ENCODE data around the gene CCDC154.

The CCDC154 gene

DNA sequence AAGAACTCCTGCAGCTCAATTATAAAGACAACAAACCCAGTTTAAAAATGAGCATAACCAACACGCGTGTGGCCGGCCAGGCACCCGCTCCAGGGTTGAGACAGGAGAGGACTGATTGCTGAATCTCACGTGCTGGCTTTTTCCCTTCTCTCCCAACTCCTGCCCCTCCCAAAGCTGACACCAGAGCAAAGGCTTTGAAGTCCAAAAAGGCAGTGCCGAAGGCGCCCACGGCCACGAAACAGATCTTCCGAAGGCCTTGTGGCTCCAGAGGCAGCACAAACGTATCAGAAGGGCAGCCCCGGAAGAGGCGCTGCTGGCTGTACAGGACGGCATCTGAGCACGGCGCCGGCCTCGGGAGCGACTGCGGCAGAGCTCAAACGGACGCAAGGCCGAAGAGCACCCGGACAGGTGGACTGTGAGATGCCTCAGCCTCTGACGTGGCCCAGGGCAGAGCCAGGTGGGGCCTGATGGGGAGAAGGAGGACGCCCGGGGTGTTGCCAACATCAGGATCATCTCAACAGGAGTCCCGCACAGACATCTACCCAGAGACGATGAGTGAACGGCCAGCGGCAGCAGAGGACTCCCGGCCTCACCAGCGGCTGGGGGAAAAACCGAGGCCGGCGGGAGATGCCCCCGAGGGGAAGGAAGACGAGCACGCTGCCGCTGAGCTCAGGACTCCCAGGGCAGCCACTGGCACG lies 20.0 kb upstream of the CCDC154 start:
- H3K27ac Mint-ChIP-seq, result no peak overlapping the region
- H3K36me3 Mint-ChIP-seq, result peaks cover 2% of the 10 kb centered on the region

DNA sequence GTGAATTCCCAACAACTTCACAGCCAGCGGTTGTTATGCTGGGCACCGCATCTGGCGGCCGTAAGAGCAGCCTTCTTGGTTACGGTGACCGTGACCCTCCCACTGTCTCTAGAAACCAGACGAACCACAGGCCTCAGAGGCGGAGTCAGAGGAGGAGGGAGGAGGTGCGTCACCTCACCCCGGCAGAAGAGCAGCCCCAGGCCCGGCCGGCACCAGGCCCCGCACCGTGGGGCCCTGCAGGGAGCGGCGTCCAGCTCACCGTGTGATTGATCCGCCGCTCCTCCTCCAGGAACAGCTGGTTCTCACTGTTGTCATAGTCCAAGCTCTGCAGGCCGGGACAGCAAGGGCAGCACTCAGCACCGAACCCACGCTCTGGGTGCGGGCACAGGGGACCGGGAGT lies 16.8 kb upstream of the CCDC154 start:
- Mint-ChIP-seq H3K27me3 (no peaks in the 10 kb centered on the region), H3K9me3 (no peaks in the 10 kb centered on the region), H3K4me3 (no peak overlapping the region), H3K36me3 (peaks cover 2% of the 10 kb centered on the region), H3K4me1 (no peaks in the 10 kb centered on the region), H3K27ac (no peak overlapping the region)

More for the DNA sequence above, 20.0 kb upstream of the CCDC154 start:
- H3K27me3 Mint-ChIP-seq, result no peaks in the 10 kb centered on the region
- H3K4me1 Mint-ChIP-seq, result peaks cover 4% of the 10 kb centered on the region
- H3K9me3 Mint-ChIP-seq, result no peaks in the 10 kb centered on the region
- H3K4me3 Mint-ChIP-seq, result no peak overlapping the region

DNA sequence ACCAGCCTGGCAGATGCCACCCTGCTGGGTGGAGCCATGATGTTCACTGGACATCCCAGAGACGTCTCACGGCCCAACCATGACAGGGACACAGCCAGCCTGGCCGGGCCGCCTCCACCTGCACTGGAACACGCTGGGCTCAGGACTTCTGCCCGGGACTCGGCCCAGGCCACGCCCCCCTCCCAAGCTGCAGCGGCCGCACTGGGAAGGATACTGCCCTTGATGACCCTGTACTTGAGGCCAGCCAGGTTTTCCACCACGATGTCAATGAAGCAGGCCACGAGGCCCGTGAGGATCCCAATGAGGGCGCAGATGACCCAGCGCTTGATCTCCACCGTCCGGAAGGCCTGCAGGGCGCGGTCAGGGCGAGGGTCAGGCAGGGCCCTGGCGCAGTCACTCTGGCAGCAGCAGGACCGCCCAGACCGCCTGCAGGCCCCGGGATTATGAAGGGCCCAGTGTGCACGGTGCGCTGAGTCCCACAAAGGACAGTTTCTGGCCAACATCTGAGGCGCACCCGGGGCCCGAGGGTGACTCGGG lies 16.3 kb upstream of the CCDC154 start:
- no peaks in the 10 kb centered on the region for H3K4me1 Mint-ChIP-seq
- H3K27me3 Mint-ChIP-seq, result no peaks in the 10 kb centered on the region
- H3K27ac Mint-ChIP-seq, result no peak overlapping the region
- peaks cover 2% of the 10 kb centered on the region for H3K36me3 Mint-ChIP-seq
- H3K9me3 Mint-ChIP-seq, result no peaks in the 10 kb centered on the region
- no peak overlapping the region for H3K4me3 Mint-ChIP-seq

DNA sequence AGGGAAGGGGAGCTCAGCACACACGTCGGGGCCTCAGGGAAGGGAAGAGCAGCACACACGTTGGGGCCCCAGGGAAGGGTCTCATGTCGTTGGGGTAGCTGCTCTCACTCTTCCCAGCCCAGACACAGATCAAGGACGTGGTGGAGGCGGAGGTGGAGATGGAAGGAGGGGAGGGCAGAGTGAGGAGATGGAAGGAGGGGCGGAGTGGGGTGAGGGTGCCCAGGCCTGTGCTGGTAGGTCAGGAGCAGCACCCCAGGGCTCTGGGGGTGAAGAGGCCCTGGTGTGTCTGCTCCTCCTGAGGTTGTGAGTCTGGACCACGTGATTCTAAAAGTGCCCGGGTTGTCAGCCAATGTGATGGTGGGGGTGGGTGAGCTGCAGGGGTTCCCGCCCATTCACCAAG lies 15.6 kb upstream of the CCDC154 start:
- H3K4me3 Mint-ChIP-seq, result no peak overlapping the region
- H3K27ac Mint-ChIP-seq, result no peak overlapping the region
- H3K9me3 Mint-ChIP-seq, result no peaks in the 10 kb centered on the region
- peaks cover 2% of the 10 kb centered on the region for H3K36me3 Mint-ChIP-seq
- H3K27me3 Mint-ChIP-seq, result no peaks in the 10 kb centered on the region
- no peaks in the 10 kb centered on the region for H3K4me1 Mint-ChIP-seq

DNA sequence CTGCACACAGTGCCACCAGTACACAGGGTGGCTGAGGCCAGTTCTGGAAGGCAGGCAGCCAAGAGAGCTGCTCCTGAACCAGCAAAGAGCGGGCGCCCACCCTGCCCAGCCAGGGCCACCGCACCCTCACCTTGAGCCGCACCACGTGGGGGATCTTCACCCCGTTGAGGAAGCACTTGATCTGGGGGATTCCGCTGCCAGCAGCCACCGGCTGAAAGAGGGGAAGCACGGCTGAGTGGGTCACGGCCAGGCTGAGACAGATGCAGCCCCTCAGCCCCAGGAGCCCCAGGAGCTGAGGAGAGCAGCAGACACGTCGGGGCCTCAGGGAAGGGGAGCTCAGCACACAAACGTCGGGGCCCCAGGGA lies 14.6 kb upstream of the CCDC154 start:
- no peak overlapping the region for H3K4me3 Mint-ChIP-seq

DNA sequence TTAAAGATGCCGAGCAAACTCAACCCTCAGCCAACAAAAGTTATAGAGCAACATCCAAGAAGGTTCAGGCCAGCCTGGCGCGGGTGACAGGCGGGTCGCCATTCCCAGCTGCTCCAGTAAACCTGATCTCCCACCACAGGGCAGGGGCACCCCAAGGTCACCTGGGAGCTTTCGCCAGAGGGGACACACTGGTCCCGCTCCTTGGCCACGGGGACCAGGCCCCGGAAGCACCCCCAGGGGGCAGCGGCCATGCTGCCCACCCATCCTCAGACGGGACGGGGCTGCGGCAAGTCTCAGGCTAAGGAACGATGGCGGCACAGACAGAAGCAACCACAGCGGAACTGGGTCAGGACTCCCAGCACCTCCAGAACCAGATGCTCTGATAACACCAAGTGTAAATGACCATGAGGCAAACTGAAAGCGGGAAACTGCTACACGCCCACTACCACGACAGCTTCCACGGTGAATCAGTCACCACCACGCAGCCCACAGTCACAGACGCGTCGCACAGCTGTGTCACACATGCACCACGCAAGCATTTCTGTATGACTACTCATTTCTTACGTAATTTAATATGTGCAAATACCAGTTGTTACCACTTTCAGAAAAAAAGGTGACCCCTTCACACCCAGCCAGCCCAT lies 14.1 kb upstream of the CCDC154 start:
- Mint-ChIP-seq H3K4me3 (no peak overlapping the region), H3K27ac (no peak overlapping the region), H3K4me1 (no peaks in the 10 kb centered on the region), H3K9me3 (no peaks in the 10 kb centered on the region), H3K27me3 (no peaks in the 10 kb centered on the region), H3K36me3 (peaks cover 2% of the 10 kb centered on the region)

More for the DNA sequence above, 14.6 kb upstream of the CCDC154 start:
- H3K27me3 Mint-ChIP-seq, result no peaks in the 10 kb centered on the region
- peaks cover 2% of the 10 kb centered on the region for H3K36me3 Mint-ChIP-seq
- no peaks in the 10 kb centered on the region for H3K4me1 Mint-ChIP-seq
- no peaks in the 10 kb centered on the region for H3K9me3 Mint-ChIP-seq
- no peak overlapping the region for H3K27ac Mint-ChIP-seq

DNA sequence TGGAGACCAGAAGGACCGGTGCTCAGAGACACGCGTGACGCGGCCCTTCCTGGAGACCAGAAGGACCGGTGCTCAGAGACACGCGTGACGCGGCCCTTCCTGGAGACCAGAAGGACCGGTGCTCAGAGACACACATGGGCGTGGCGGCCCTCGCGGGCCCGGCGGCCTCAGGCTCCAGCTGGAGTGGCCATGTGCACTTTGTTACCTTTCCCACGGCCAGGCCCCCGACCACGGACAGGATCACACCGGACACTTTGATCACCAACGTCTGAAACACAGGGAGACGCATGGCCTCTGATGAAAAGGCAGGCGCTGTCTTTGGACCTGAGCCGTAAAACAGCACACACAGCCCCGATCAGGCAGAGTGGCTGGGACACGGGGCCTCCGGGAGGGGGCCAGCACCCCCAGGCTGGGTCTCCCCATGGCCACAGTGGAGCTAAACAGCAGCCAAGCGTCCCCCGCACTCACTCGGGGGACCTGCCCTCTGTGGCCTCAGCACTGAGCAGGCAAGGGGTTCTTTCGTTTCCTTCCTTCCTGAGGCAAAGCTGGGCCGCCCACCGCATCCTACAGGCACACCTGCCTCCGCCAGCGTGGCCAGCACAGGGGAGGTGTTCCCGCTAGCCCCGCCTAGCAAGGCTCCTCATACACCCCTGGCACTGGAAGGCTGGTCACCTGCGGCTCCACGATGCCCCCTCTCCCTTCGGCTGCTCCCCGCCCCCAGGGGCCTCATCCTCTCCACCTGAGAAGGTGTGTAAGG lies 13.3 kb upstream of the CCDC154 start:
- H3K4me1 Mint-ChIP-seq, result no peaks in the 10 kb centered on the region
- no peaks in the 10 kb centered on the region for H3K27me3 Mint-ChIP-seq
- no peak overlapping the region for H3K27ac Mint-ChIP-seq
- peaks cover 2% of the 10 kb centered on the region for H3K36me3 Mint-ChIP-seq
- H3K9me3 Mint-ChIP-seq, result no peaks in the 10 kb centered on the region
- H3K4me3 Mint-ChIP-seq, result no peak overlapping the region

DNA sequence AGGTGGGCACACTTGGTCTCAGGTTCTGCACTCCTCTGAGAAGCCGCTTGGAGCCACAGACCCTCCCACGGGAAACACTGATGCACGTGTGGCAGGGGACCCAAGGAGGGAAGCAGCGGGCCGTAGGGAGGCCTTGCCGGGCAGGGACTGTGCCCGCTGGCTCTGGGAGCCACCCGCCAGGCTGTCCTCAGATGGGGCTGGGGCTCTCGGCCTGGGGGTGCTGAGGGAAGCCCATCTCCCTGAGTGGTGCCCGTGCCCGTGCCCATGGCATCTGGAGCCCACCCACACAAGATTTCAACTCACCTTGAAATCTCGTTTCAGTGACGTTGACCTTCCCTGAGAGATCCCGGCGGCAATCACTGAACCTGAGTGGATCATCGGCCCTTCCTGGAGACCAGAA lies 12.6 kb upstream of the CCDC154 start:
- Mint-ChIP-seq H3K4me3 (no peak overlapping the region), H3K27ac (no peak overlapping the region), H3K36me3 (no peaks in the 10 kb centered on the region), H3K27me3 (no peaks in the 10 kb centered on the region), H3K9me3 (no peaks in the 10 kb centered on the region), H3K4me1 (no peaks in the 10 kb centered on the region)

DNA sequence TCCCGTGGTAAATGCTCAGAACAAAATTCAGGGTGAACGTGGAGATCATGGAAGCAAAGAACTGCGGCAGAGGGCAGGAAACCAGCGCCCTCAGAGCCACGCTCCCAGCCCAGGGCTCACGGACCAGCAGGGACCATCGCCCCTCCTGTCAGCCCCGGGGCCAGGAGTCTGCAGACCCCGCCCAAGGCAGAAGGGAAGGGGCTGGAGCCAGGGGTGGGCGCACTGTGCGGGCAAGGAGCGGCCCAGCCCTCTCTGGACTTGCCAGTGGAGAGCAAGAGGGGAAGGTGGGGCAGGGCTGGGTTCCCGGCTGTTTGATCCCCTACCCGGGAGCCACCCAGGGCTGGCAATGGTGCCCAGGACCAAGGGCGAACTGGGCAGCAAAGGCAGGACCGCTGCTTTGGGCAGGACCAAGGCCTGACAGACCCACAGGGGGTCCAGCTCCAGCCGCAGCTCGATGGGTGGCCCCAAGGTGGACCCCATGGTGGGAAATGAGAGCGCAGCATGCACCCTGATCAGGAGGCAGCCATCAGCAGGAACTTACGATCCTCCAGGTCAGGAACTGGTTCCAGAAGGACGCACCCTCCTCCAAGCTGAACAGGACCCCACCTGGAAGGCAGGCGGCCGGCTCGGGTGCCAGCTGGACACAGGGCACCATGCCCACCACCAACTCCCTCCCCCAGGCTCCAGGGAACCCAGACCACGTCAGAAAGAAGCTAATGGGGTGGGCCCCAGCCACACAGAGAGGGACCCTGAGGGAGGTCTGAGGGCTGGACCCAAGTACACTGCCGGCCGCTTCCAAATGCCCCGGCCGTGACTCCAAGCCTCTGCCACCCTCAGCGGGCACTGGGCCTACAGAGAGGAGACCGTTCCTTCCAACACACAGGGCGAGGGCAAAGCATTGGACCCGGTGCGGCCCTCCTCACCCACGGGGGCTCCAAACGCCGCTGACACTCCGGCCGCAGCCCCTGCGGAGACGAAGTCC lies 11.1 kb upstream of the CCDC154 start:
- Mint-ChIP-seq H3K4me3 (no peak overlapping the region), H3K4me1 (no peaks in the 10 kb centered on the region), H3K9me3 (no peaks in the 10 kb centered on the region), H3K36me3 (no peaks in the 10 kb centered on the region), H3K27ac (no peak overlapping the region), H3K27me3 (no peaks in the 10 kb centered on the region)

DNA sequence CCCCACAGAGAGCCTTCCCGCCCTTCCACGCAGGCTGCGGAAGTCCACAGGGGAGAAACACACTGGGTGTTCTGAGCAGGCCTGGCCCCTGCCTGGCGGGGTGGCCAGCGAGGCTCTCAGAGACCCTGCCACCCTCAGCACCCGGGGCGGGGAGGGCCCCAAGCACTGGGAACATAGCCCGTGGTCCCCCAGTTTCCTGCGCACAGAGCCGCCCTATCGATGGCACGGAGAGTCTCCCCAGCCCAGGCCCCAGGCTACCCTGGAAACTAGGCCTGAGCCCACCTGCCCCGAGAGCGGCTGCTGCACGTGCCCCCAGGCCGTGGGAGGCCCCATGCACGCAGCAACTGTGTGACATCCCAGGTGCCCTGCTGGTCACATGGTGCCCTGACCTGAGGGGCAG lies 10.2 kb upstream of the CCDC154 start:
- H3K27ac Mint-ChIP-seq, result no peak overlapping the region
- no peaks in the 10 kb centered on the region for H3K36me3 Mint-ChIP-seq
- no peak overlapping the region for H3K4me3 Mint-ChIP-seq
- no peaks in the 10 kb centered on the region for H3K9me3 Mint-ChIP-seq
- H3K27me3 Mint-ChIP-seq, result no peaks in the 10 kb centered on the region
- no peaks in the 10 kb centered on the region for H3K4me1 Mint-ChIP-seq

DNA sequence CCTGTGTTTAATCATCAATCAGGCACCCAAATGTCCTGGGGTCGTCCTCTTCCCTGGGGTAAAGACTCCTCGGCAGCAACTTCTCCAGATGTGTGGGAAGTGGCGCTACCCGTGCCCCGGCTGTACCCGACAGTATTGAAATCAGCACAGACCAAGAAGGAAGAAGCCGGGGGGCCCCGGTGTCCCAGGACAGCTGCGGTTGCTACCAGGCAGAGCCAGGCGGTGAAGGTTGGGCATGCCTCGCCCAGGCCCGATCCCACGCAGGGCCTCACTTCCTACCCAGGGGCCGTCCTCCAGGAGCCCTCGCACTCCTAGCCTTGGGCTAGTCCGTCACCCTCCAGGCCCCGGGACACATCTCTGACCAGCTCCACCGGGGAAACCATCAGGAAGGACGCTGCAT lies 9.0 kb upstream of the CCDC154 start:
- Mint-ChIP-seq H3K27me3 (no peaks in the 10 kb centered on the region), H3K4me3 (no peak overlapping the region), H3K9me3 (no peaks in the 10 kb centered on the region), H3K27ac (no peak overlapping the region), H3K4me1 (no peaks in the 10 kb centered on the region), H3K36me3 (no peaks in the 10 kb centered on the region)

DNA sequence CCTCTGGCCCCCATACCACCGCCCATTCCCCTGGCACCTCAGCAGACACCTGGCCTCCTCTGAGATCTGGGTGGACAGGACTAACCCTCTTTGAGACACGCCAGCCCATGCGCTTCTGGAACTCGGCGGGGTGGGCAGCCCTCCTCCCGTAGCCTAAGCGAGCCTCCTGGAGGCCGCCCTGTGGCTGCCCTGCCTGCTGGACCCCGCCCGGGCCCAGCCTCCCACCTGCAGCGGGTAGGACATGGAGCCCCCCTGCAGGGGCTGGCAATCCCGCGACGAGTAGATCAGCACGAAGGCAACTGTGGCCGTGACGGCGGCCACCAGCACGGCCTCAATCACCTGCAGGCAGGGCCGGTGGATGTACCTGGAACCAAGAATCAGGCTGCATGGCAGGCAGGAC lies 8.2 kb upstream of the CCDC154 start:
- Mint-ChIP-seq H3K4me3 (no peak overlapping the region), H3K9me3 (no peaks in the 10 kb centered on the region), H3K36me3 (no peaks in the 10 kb centered on the region)

DNA sequence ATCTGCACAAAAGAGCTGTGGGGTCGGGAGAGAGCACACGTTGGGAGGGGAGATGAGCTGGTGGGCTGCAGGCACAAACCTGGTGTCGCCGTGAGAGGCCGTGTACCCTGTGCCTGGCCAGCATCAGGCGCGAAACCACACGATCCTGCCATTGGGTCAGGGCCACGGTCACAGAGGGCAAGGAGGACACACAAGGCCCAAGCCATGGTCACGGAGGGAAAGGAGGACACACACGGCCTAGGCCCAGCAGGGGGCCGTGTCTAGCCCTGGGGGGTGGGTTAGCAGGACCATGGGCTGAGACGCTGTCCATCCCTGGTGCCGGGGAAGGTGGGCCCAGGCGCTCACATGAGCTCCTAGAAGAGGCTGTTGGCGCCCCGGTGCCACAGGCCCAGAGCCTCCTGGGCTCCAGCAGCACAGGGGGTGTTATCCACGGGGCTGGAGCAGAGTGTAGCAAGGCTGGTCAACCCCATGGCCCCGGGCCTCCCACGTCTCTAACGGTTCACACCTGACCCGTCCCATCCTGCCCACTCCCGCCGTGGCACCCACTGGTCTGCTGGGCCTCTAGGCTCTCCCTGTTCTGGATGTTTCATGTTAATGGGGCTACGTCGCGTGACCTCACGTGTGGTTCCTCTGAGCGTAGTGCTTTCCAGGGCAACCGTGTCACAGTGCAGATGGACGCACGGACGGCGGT lies 7.5 kb upstream of the CCDC154 start:
- Mint-ChIP-seq H3K36me3 (no peaks in the 10 kb centered on the region), H3K4me3 (no peak overlapping the region), H3K4me1 (no peaks in the 10 kb centered on the region), H3K9me3 (no peaks in the 10 kb centered on the region), H3K27ac (no peak overlapping the region), H3K27me3 (no peaks in the 10 kb centered on the region)

More for the DNA sequence above, 8.2 kb upstream of the CCDC154 start:
- Mint-ChIP-seq H3K27me3 (no peaks in the 10 kb centered on the region), H3K4me1 (no peaks in the 10 kb centered on the region), H3K27ac (no peak overlapping the region)

DNA sequence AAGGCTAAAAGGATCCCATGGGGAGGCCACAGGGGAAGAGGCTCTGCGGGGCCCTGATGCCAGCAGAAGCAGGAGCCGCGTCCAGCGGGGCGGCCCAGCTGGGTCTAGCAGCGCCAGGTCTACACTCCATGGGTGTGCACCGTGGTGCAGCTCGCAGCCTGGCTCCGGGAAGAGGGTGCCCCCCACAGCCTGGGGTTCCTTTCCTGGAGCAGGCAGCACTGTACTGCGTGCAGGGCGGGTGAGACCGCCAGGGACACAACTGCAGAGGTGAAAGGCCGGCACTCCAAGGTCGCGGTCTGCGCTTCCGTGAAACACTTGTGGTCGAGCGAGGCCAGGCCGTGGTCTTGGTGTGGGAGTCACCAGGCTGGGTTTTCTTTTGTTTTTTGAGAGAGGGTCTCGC lies 6.5 kb upstream of the CCDC154 start:
- Mint-ChIP-seq H3K36me3 (no peaks in the 10 kb centered on the region), H3K27me3 (no peaks in the 10 kb centered on the region), H3K4me1 (no peaks in the 10 kb centered on the region), H3K27ac (no peak overlapping the region), H3K4me3 (no peak overlapping the region), H3K9me3 (no peaks in the 10 kb centered on the region)

DNA sequence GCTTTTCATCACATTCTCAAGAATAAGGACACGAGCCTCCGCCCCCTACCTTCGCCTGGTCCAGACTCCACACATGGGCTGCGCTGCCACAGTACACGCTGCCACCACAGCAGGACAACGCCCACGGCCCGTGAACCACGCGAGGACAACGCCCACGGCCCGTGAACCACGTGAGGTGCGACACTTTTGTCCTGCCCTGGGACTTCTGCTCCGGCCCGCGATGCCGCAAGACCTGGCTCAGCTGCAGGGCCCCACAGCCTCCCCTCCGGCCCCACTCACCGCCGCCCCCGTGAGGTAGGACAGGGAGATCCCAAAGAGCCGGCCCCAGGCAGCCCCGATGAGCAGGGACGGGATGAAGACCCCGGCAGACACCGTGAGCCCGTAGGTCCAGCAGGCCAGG lies 5.9 kb upstream of the CCDC154 start:
- no peaks in the 10 kb centered on the region for H3K9me3 Mint-ChIP-seq
- no peak overlapping the region for H3K4me3 Mint-ChIP-seq
- H3K27ac Mint-ChIP-seq, result no peak overlapping the region
- no peaks in the 10 kb centered on the region for H3K36me3 Mint-ChIP-seq
- H3K27me3 Mint-ChIP-seq, result no peaks in the 10 kb centered on the region
- no peaks in the 10 kb centered on the region for H3K4me1 Mint-ChIP-seq
